Measurements from ENCODE around the gene EARS2.
"Not testable (repeated sequence)": the region's sequence is repeated elsewhere in the genome, so short reads cannot be mapped to it uniquely, and the experiment has no call there.

DNA sequence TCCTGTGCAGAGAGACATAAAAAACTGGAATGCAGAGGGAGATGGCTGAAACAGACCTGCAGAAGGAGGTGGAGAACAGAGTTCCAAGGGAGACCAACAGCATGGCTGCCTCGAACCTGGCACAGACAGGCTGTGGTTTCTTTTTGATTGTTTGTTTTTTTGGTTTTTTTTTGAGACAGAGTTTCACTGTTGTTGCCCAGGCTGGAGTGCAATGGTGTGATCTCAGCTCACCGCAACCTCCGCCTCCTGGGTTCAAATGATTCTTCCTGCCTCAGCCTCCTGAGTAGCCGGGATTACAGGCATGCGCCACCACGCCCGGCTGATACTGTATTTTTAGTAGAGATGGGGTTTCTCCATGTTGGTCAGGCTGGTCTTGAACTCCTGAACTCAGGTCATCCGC, 73.7 kb downstream of the EARS2 start:
- TF ChIP-seq RNF2 (IDR thresholded peaks at IDR 0.05; ENCODE audit: borderline replicate concordance, low read depth, low read length, missing control alignments, poor library complexity, severe bottlenecking); RXRA (IDR thresholded peaks at IDR 0.05; ENCODE audit: insufficient read depth, low read depth, low read length); RFX5 (IDR thresholded peaks at IDR 0.05; ENCODE audit: borderline replicate concordance, low read depth, low read length); ASH2L (IDR thresholded peaks at IDR 0.05; ENCODE audit: low read length); SIN3A (conservative IDR thresholded peaks at IDR 0.05 in 1 of 2, IDR thresholded peaks at IDR 0.05 in 1 of 2; ENCODE audit: low read depth in 1 of 2, low read length in 2 of 2); POLR2A (IDR thresholded peaks at IDR 0.05; ENCODE audit: control extremely low read depth in 1 of 2, low read depth in 2 of 2, low read length in 2 of 2); EP300 (IDR thresholded peaks at IDR 0.05; ENCODE audit: borderline replicate concordance in 1 of 2, low read depth in 2 of 2, low read length in 2 of 2); RAD21 (IDR thresholded peaks at IDR 0.05 in 1 of 2, conservative IDR thresholded peaks at IDR 0.05 in 1 of 2; ENCODE audit: low read depth in 2 of 2, low read length in 2 of 2): not testable (repeated sequence)
- TF ChIP-seq, protein P1, sequence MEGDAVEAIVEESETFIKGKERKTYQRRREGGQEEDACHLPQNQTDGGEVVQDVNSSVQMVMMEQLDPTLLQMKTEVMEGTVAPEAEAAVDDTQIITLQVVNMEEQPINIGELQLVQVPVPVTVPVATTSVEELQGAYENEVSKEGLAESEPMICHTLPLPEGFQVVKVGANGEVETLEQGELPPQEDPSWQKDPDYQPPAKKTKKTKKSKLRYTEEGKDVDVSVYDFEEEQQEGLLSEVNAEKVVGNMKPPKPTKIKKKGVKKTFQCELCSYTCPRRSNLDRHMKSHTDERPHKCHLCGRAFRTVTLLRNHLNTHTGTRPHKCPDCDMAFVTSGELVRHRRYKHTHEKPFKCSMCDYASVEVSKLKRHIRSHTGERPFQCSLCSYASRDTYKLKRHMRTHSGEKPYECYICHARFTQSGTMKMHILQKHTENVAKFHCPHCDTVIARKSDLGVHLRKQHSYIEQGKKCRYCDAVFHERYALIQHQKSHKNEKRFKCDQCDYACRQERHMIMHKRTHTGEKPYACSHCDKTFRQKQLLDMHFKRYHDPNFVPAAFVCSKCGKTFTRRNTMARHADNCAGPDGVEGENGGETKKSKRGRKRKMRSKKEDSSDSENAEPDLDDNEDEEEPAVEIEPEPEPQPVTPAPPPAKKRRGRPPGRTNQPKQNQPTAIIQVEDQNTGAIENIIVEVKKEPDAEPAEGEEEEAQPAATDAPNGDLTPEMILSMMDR (IDR thresholded peaks at IDR 0.05; ENCODE audit: control extremely low read depth in 1 of 3, insufficient read depth in 1 of 3, low read depth in 1 of 3, low read length in 3 of 3): not testable (repeated sequence)
- TF ChIP-seq, protein P2, sequence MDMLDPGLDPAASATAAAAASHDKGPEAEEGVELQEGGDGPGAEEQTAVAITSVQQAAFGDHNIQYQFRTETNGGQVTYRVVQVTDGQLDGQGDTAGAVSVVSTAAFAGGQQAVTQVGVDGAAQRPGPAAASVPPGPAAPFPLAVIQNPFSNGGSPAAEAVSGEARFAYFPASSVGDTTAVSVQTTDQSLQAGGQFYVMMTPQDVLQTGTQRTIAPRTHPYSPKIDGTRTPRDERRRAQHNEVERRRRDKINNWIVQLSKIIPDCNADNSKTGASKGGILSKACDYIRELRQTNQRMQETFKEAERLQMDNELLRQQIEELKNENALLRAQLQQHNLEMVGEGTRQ (IDR thresholded peaks at IDR 0.05; ENCODE audit: low read length): not testable (repeated sequence)
- TF ChIP-seq, protein P3, sequence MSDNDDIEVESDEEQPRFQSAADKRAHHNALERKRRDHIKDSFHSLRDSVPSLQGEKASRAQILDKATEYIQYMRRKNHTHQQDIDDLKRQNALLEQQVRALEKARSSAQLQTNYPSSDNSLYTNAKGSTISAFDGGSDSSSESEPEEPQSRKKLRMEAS (IDR thresholded peaks at IDR 0.05): not testable (repeated sequence)
